ENCODE results near the gene C2orf76.

The C2orf76 gene

DNA sequence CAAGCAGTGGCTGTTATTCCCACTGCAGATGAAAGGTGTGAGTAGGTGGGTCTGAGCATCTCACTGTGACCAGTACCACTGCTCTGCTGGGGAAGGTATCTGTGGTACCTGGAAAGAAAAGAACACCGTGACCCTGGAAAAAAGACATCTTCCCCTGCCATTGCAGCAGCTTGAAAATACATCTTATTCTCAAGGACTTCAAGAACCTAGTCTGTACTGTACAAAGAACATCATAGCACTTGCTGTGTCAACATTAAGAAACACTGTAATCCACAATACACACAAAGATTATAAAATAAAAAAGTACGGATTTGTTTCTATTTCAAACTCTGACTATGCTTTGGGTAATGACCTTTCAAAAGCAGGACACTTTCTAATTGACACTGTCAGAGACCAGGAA is 28.9 kb downstream of the C2orf76 start:
- no peak for DNase-seq (ENCODE audit: low spot score)

DNA sequence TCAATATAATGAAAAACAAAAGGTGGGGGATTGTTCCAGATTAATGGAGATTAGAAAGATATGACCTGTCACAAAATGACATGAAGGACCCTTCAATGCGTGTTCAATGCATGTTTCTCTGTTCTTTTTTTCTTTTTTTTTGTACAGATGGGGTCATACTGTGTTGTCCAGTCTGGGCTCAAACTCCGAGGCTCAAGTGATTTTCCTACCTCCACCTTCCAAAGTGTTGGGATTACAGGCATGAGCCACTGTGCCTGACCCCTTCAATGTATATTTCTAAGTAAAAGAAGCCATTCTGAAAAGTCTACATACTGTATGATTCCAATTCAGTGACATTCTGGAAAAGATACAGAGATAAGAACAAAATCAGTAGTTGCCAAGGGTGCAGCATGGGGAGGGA is 32.8 kb downstream of the C2orf76 start:
- DNase-seq (ENCODE audit: low spot score) = no peak

DNA sequence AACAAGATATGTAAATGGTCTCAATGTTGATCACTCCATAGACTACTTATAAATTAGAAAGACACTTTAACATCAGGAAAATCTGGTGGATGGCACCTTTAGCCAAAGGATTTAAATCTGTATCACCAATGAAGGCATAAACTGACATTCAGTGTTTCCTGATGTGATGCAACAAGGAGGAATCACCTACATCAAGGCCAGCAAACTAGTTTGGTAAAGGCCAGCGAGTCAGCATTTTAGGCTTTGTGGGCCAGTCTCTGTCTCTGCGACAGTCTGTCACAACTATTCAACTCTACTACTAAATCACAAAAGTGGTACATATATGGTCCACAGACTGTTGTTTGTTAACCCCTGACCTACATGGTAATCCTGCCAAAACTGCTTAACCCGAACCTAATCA is 33.3 kb downstream of the C2orf76 start:
- DNase-seq (ENCODE audit: low spot score) = no peak

DNA sequence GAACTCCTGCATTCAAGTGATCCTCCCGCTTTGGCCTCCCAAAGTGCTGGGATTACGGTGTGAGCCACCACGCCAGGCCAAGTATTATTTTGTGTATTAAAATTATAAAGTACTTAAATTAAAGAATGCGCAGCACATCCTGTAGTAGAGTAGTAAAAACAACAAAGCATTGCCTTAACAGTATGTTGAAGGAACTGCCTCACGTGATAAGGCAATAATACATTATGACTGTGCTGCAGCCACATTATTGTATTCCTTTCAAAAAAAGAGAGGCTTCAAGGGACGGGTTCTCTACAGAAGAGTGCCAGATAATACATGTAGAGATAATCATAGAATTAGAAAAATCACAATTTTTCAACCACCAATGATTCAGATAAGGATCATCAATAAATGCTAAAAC is 33.7 kb downstream of the C2orf76 start:
- DNase-seq (ENCODE audit: low spot score) = no peak

DNA sequence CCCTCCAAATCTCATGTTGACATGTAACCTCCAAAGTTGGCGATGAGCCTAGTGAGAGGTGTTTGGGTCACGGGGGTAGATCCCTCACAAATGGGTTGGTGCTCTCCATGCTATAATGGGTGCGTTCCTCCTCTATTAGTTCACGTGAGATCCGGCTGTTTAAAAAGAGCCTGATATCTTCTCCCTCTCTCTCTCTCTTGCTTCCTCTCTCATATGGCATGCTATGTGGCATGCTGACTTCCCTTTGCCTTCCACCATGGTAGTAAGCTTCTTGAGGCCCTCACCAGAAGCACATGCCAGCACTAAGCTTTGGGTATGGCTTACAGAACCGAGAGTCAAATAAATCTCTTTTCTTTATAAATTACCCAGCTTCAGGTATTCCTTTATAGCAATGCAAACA is 39.2 kb downstream of the C2orf76 start:
- DNase-seq (ENCODE audit: low spot score) = no peak

DNA sequence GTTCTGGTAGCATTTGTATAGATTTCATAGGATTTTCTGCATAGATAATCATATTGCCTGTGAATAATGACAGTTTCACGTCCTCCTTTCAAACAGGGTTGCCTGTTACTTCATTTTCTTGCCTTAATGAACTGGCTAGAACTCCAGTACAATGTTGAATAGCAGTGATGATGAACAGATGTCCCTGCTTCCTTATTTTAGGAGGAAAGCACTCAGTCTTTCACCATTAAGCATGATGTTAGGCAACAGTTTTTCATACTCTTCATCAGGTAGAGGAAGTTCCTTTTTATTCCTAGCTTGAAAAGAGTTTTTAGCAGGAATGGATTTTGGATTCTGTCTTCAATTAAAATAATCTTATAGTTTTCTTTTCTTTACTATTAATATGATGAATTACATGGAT is 39.7 kb downstream of the C2orf76 start:
- no peak for DNase-seq (ENCODE audit: low spot score)

DNA sequence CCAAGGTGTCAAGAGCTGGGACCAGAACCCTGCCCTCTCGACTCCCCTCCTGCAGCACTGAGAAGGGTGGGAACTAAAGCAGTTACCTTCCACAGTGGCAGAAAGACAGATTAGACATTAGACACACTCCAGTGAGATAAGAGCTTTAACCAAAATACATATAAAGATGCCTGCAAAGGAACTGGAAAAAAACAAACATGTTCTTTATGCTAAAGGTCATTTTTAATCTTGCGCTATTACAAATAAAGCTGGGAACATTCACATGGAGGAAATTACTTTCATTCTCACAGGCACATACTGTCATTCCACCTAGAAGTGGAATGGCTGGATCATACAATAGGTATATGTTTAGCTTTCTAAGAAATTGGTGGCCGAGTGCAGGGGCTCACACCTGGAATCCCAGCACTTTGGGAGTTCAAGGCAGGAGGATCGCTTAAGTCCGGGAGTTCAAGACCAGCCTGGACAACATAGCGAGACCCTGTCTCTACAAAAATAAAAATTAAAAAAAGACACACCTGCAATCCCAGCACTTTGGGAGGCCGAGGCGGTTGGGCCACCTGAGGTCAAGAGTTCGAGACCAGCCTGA is 41.9 kb downstream of the C2orf76 start:
- DNase-seq (ENCODE audit: low spot score) = no peak

DNA sequence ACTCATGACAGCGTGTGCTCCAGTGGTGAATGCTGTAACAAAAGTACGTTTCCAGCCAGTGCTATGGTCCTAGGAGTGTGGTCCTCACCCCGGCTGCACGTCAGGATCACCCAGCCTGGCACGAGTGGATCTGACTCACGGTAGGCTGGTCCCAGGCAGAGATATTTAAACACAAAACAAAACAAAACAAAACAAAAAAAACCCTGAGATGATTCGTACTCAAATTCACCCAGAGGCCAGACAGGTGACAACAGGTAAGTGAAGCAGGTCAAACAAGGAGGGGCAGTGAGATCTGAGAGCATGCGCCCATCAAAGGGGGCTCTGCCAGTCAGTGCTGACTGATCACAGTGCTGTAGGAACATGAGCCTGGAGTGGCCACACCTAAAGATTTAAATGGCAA is 43.2 kb downstream of the C2orf76 start:
- DNase-seq (ENCODE audit: low spot score) = no peak

DNA sequence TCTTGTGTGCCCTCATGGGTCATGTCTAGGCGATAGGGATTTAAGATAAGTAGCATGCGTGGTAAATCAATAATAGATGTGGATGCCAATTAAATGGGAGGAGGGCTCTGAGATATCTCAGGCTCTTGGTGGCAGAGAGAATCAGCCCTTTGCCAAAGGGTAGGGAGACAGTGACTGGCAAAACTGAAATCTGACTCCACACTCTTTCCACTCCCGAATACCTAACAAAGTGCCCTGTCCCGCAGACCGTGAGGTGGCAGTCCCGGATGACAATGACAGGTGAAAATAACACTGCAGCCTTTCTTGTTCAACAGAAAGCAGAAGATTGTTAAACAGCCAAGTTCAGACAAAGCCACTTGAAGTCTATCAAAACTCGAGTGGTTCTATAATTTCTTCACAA is 47.0 kb downstream of the C2orf76 start:
- no peak for DNase-seq (ENCODE audit: low spot score)

DNA sequence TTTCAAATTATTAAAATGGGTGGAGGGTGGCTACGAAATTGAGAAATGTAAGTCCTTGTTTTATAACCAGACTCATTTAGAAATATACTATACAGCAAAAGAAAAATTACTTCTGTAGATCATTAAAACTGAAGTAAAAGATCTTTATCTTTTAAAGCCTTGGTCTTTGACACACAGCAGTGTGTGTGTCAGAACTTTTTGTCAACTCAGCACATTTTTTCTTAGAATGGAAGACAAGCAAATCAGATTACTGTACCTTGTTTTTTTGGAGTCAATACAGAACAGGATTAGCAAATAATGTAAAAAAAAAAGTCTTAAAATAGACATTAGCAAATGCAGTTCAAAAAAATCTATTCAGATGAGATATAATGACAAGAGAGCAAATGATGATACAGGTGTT is 49.1 kb downstream of the C2orf76 start:
- no peak for DNase-seq (ENCODE audit: low spot score)

DNA sequence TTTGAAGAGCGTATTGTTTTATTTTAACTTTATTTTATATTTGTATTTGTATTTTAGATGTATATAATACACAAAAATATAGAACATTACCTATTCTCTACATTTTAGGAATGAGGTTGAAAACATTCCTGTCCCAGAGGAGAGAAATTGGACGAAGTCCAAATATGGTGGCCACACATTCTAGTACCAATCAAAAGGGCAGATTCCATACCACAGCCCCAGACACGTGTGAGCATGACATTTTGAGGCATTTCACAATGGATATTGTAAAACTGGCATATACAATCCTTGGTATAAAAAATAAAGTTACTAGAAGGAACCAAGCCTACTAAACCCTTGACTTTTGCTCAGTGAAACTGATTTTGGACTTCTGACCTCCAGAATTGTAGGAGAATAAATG is 50.6 kb downstream of the C2orf76 start:
- DNase-seq (ENCODE audit: low spot score) = no peak

DNA sequence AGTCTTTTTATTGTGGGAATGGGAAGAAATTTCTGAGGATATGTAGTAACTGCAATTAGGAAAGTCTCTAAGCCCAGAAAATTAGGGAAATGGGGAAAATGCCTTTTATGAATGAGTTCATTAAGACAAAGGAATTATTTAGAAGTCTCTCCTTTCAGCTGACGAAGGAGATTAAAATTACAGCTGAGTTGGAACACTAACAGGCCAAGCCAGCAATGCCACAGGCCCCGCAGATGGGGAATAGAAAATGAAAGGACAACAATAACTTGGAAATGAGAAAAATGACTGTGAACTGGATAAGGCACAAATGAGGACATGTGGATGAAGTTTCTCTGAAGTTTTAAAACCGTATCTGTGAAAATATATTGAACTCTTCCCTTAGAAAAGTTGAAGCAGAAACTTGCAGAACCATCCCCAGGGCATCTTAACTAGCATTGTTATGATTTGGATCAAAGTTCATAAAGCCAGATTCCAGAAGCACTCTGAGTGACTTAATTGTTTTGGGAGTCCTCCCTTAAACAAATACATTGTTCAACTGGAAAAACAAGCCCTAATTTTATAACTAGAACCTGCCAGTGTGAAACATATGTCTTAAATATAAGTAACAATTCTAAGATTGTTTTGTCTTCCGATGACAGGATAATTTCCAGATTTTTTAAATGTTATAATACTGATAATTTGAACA is 51.3 kb downstream of the C2orf76 start:
- no peak for DNase-seq (ENCODE audit: low spot score)

DNA sequence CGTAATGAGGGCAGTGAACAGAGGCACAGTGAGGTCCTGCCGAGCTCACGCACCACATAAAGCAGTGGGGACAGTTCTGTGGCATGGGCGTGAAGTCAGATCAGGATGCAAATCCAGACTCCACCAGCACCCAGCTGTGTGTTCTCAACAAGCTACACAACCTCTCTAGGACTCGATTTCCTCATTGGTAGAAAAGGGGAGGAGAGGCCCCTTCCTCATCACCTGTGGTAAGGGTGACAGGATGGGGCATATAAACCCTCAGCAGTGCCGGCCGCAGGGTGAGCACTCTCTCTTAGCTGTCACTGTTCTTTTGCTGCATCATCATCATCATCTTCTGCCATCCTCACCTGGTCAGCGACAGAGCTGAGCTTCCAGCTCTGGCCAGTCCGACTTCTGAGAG is 54.8 kb downstream of the C2orf76 start:
- DNase-seq (ENCODE audit: low spot score) = no peak

DNA sequence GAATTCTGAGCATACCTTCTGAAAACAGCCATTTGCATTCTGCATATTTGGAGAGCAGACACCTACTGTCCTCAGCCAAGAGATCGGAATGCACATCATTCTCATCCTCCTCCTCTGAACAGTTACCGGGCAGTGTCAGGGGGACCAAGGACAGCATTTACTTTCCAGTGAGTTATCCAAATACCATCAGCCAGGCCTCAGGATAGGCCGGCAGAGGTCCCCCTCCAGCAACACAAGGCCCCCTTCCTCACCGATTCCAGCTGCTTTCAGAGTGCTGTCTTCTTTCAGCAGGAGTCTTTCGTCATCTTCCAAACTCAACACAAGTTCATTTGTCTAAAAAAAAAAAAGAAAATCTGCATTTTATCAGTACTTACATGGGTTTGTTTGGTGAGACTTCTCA is 55.3 kb downstream of the C2orf76 start:
- DNase-seq (ENCODE audit: low spot score) = peak; percentile 26

DNA sequence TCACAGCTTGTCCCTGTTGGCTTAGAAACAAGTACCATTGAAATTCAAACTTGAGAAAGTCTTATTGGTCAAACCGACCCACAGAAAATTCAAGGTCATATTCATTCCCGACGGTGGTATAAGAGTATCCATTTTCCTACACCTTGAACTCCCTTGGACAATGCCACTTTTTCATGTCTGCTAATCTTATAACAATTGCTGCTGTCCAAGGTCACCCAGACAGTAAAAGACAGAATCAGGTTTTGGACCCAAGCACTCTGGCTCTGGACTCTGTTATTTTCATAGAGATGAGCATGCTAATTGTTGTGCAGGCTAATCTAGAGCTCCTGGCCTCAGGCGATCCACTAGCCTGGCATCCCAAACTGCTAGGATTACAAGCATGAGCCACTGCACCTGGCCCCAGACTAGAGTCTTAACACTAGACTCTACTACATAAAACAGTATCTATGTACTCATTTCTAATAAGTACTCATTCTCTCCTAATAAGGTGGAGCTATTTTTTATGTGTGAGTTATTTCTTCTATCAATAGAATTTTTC is 57.8 kb downstream of the C2orf76 start:
- DNase-seq (ENCODE audit: low spot score) = no peak

DNA sequence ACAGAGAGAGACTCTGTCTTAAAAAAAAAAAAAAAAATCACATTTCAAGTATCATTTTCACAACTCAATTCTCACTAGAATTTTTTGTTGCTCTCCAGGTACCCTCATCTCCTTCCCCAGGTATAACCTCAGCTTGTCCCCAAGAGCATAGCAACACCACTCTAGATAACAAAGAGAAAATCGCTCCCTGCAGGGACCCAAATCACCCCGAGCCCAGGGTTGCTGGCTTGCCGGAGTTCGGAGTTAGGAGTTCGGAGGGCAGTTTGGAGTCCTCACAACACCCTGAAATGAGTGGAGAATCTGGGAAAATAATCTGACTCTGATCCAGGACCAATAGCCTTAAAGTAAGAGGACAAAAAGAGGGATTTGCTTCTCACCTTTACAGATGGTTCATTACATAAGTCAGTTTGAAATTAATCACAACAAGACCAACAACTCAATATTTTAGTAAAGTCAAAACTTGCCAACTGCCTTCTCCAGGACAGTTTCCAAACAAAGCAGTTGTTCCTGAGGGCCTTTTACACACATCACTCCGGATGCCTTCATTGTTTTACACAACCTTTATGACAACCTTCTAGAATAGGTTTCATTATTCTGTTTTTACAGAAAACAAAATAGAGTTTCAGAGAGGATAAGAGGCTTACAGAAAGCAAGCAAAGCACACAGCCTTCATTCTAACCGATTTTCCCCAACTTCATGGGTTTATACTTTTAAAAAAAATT is 59.1 kb downstream of the C2orf76 start:
- no peak for DNase-seq (ENCODE audit: low spot score)

DNA sequence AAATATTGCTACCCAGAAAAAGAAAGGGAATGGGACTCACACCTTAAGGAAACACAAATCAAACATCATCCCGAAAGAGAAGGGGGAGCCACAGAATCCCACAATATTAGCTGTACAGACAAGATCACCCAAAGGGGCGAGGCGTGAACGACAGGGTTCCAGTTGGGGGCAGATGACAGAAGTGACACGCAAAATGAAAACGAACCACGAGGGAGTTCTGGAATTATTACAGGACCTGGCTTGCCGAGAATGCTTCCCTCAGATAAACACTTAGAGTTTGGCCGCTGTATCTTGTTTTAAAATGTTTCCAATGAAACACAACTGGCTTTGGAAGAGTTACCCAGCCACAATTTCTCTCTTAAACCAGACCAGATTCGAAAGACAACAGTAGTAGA is 60.4 kb downstream of the C2orf76 start:
- no peak for DNase-seq (ENCODE audit: low spot score)

DNA sequence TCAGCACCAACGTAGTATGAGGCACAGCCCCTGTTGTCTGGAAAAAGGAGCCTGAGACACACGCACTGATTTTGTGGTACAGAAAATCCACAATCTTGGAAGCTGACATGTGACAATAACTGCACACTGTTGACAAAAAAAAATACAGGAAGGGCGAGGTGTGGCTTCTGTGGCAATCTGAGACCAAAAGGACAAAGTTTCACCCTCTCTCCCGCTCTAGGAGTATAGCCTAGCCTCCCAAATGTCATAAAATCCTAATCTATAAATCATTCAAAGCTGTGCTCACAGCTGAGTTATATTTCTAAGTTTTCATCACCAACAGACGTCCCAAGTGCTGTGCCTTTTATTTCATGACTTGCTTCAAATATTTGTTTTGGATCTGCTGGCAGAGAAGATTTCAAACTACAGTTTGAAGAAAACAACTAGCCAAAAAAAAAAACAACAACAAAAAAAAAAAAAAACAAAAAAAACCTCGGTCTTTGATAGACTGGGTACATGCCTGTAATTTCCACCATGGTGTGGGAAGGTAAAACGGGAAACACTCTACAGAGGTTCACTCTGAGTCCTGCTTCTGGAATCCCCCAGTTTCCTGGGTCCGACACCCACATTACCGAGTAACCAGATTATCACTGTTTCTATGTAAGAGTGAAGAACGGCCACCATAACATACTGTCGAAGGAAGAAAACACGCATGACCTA is 61.0 kb downstream of the C2orf76 start:
- no peak for DNase-seq (ENCODE audit: low spot score)

DNA sequence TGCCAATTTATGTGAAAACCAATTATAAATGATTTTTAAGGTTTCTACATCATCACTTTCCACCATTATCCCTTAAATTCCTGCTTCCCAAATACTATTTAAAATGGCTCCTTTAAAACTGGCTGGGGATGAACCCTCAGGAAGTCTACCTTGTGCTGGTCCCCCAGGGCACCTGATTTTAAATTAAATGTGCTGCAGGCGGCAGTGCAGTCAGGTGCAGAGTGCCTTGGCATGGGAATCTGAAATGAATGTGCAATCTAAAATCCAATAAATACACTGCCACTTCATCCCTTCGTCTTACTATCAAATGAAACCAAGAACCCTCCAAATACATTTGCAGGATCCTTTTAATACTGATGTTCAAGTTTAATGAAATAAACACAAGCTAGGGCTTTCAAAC is 61.8 kb downstream of the C2orf76 start:
- DNase-seq (ENCODE audit: low spot score) = no peak

DNA sequence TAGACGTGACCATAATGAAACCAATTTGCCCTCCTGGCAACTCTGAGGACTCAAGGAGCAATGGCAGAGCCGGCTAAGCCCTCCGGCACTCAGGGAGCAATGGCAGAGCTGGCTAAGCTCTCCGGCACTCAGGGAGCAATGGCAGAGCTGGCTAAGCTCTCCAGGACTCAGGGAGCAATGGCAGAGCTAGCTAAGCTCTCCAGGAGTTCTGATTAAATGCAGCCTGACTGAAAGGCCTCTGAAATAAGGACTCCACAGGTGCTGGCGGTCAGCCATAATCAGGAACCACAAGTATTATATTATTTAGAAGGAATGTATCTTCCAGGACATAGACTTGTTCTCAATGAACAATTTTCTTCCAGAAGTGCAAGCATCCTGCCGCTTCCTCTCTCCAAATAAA is 65.2 kb downstream of the C2orf76 start:
- DNase-seq (ENCODE audit: low spot score) = no peak

DNA sequence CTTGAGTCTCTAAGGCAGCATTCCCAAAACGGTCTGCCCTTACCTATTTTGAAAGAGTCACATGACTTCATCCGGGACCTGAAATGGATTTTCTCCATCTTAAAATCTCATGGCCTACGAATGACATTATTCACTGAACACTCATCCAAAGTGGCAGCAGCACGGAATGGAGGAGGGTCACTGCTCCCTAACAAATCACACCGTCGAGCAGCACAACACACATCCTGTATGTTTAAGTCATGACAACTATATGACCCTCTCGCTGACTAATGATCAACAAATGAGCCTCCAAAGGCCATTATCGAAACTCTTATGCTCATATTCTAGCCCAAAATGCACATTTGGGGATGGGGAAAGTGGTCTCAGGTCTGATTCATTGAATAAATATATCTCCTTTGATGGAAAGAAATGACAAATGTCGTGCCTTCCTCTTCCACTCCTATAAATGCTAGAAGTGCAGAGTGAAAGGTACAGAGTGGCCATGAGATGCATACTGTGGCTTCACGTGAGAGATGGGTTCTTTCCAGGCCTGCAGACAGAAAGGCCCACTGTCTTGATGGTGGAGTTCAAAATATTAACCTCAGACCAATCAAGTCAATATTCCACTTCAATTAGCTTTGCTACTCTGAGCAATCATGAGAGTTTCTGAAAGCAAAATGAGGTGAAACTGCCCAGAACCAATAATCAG is 70.8 kb downstream of the C2orf76 start:
- no peak for DNase-seq (ENCODE audit: low spot score)

DNA sequence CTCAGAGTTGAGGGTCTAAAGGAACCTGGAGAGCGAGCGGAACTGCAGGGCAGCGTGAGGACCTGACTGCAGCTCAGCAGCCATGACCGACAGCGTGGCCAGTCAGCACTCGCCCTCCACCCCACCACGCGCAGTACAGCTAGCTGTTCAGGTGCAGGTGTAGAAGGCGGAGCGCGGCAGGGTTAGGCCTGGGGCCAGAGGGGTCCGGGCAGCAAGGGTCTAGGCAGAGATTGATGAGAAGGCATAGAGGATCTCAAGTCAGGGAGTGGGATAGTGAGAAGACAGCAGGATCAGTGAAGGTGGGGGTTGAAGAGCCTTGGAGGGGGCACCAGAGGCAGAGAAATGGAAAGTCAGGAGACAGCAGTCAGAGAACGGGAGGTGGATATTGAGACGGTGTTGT is 72.0 kb downstream of the C2orf76 start:
- DNase-seq (ENCODE audit: low spot score) = no peak

All from iPS-NIHi11 (cell line).